ENCODE measurements around the gene MCUR1. TPM values are rescaled to one million over a fixed set of nuclear protein-coding genes. Genes with fewer than 3 reads are reported as not detected.

Gene MCUR1
- total and polyA plus RNA-seq, 2 donors from 2014 or later: 24.1 to 39.8 TPM

- peak overlapping the region; percentile 85 to 94 for H3K27ac ChIP-seq (ENCODE audit: low read depth in 2 of 2, low read length in 2 of 2)
- DNase-seq (no peak), FAIRE-seq (no peak)
Measured at GRCh38 chr6:13814938-13815575, 700 bp upstream of the MCUR1 start.

GRCh38 chr6:13813621-13814175 is 659 bp downstream of the MCUR1 start:
- intact Hi-C loops (cut with DNase I): no loop called here
- no peaks in the 10 kb centered on the region for H3K27me3 ChIP-seq (ENCODE audit: control insufficient read depth, insufficient read depth, low read length)
- FAIRE-seq (no peak), DNase-seq (peak; percentile 88 to 94 (median 91))
- H3K4me1 ChIP-seq (ENCODE audit: control insufficient read depth in 2 of 3, insufficient read depth in 2 of 3, low read depth in 1 of 3, low read length in 3 of 3): peaks cover 0 to 33% (median 21%) of the 10 kb centered on the region in 3 donors
- H3K27ac ChIP-seq (ENCODE audit: low read depth in 2 of 2, low read length in 2 of 2): peak overlapping the region; percentile 94
- H3K36me3 ChIP-seq (ENCODE audit: control insufficient read depth in 2 of 3, insufficient read depth in 3 of 3, low read length in 3 of 3): no peaks in the 10 kb centered on the region
- H3K9ac ChIP-seq (ENCODE audit: low read length in 3 of 3): peak overlapping the region; percentile 63 to 80 (median 71)
- no peaks in the 10 kb centered on the region for H3K9me3 ChIP-seq (ENCODE audit: control insufficient read depth in 2 of 3, insufficient read depth in 1 of 3, low read length in 3 of 3)
- H3K4me3 ChIP-seq (ENCODE audit: low read length in 3 of 3): peak overlapping the region; percentile 73 to 80 (median 75)
- no peak for TF ChIP-seq CTCF (IDR thresholded peaks at IDR 0.05; ENCODE audit: borderline replicate concordance, extremely low read depth, insufficient read depth)

More at GRCh38 chr6:13814938-13815575, 700 bp upstream of the MCUR1 start:
- peaks cover 0 to 30% (median 19%) of the 10 kb centered on the region in 3 donors for H3K4me1 ChIP-seq (ENCODE audit: control insufficient read depth in 2 of 3, insufficient read depth in 2 of 3, low read depth in 1 of 3, low read length in 3 of 3)
- intact Hi-C loops (cut with DNase I): no loop called here
- TF ChIP-seq CTCF (IDR thresholded peaks at IDR 0.05; ENCODE audit: borderline replicate concordance, extremely low read depth, insufficient read depth): no peak
- peak overlapping the region; percentile 73 to 77 (median 76) for H3K4me3 ChIP-seq (ENCODE audit: low read length in 3 of 3)
- no peaks in the 10 kb centered on the region for H3K36me3 ChIP-seq (ENCODE audit: control insufficient read depth in 2 of 3, insufficient read depth in 3 of 3, low read length in 3 of 3)
- no peaks in the 10 kb centered on the region for H3K27me3 ChIP-seq (ENCODE audit: control insufficient read depth, insufficient read depth, low read length)
- H3K9ac ChIP-seq (ENCODE audit: low read length in 3 of 3): peak overlapping the region; percentile 62 to 68 (median 66)
- H3K9me3 ChIP-seq (ENCODE audit: control insufficient read depth in 2 of 3, insufficient read depth in 1 of 3, low read length in 3 of 3): no peaks in the 10 kb centered on the region

DNA sequence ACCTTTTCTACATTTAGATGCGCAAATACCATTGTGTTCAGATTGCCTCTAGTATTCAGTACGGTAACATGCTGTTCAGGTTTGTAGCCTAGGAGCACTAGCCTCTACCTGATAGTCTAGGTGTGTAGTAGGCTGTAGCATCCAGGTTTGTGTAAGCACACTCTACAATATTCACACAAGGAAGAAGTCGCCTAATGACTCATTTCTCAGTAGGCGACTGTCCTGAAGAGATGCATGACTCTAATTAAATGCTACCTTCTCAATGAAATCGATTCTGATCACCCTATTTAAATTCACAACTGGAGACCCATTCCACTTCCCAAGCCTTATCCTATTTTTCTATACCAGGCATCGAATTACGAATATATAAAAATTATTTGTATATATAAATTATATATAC is 1.3 kb downstream of the MCUR1 start:
- Histone ChIP-seq H3K4me3 (ENCODE audit: low read length in 3 of 3) (peak overlapping the region; percentile 73 to 80 (median 75)), H3K27me3 (ENCODE audit: control insufficient read depth, insufficient read depth, low read length) (no peaks in the 10 kb centered on the region), H3K36me3 (ENCODE audit: control insufficient read depth in 2 of 3, insufficient read depth in 3 of 3, low read length in 3 of 3) (no peaks in the 10 kb centered on the region), H3K4me1 (ENCODE audit: control insufficient read depth in 2 of 3, insufficient read depth in 2 of 3, low read depth in 1 of 3, low read length in 3 of 3) (peaks cover 0 to 36% (median 23%) of the 10 kb centered on the region in 3 donors), H3K9me3 (ENCODE audit: control insufficient read depth in 2 of 3, insufficient read depth in 1 of 3, low read length in 3 of 3) (no peaks in the 10 kb centered on the region), H3K9ac (ENCODE audit: low read length in 3 of 3) (peak overlapping the region in 2 of 3 donors; percentile 16 to 80), H3K27ac (ENCODE audit: low read depth in 2 of 2, low read length in 2 of 2) (peak overlapping the region in 1 of 2 donors; percentile 3)
- intact Hi-C loops (cut with DNase I): no loop called here
- FAIRE-seq (no peak), DNase-seq (no peak)
- TF ChIP-seq CTCF (IDR thresholded peaks at IDR 0.05; ENCODE audit: borderline replicate concordance, extremely low read depth, insufficient read depth): no peak

Measured in kidney (tissue), 14 donors.